IPS DF 6.9 (cell line): ENCODE data around the gene IGSF3.

ENCODE experiments used
- DNase-seq: peaks from one replicate; pipeline ENCODE4 v3.0.0-alpha.2; 2013; ENCODE audit warnings: low read depth, low spot score
- H3K27ac ChIP-seq: one replicate; pipeline ENCODE4 v1.5.1; 2013; ENCODE audit warnings: low read length, control low read depth
- H3K27me3 ChIP-seq: 2 replicates; pipeline ENCODE4 v1.6.1; 2013; ENCODE audit warnings: mild to moderate bottlenecking, low read length; ENCODE audit not compliant: control insufficient read depth, insufficient read depth
- H3K36me3 ChIP-seq: 2 replicates; pipeline ENCODE4 v1.6.1; 2013; ENCODE audit warnings: low read length; ENCODE audit not compliant: control insufficient read depth, insufficient read depth
- H3K4me1 ChIP-seq: 2 replicates; pipeline ENCODE4 v1.6.1; 2013; ENCODE audit warnings: low read length; ENCODE audit not compliant: control insufficient read depth, insufficient read depth
- H3K4me3 ChIP-seq: 2 replicates; pipeline ENCODE4 v1.5.1; 2013; ENCODE audit warnings: mild to moderate bottlenecking, low read length
- H3K9me3 ChIP-seq: 2 replicates; pipeline ENCODE4 v1.6.1; 2013; ENCODE audit warnings: low read length, inconsistent platforms; ENCODE audit not compliant: control insufficient read depth, insufficient read depth
- WGBS: extraction: QIAGEN DNeasy Blood & Tissue Kit; methylation state at CpG from one replicate; pipeline ENCODE4 v1.1.7; 2013; ENCODE audit warnings: mixed read lengths, missing lambda C conversion rate; ENCODE audit not compliant: insufficient read length, insufficient coverage; 5-methylcytosine and 5-hydroxymethylcytosine counted together

IGSF3 gene

DNA sequence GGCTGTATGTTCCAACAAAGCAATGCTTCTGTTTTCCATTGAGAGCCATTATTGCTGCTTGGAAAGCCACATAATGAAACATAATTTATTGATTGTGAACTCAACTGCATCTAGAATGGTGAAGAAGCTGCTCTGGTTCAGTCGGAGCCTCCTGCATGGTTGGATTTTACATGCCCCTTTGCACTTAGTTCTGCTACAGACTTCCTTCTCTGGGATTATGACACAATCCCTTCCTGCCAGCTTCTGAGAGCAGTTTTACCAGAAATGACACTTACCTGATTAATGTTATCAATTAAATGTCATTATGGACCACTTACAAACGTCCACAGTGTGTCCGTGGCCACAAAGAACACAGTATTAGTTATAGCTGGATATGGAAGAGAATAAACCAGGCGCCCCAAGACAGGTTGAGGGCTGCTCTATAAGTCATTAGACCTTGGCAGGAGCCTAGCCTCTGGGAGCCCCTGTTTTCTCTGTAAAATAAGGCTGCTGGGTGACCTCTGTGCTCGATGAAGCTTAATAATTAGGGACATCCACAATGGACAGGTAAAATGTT is 89.7 kb downstream of the IGSF3 start:
- Histone ChIP-seq H3K27me3 (no peaks in the 10 kb centered on the region), H3K9me3 (no peaks in the 10 kb centered on the region), H3K27ac (no peak overlapping the region), H3K4me1 (no peaks in the 10 kb centered on the region), H3K4me3 (no peak overlapping the region), H3K36me3 (0 out of 2 replicates have a peak, but pooled peaks cover 3% of the 10 kb centered on the region)
- WGBS: no CpG with 5 or more reads among the region's 5 CpGs
- DNase-seq: no peak

- Histone ChIP-seq H3K4me3 (no peak overlapping the region), H3K27me3 (no peaks in the 10 kb centered on the region), H3K36me3 (0 out of 2 replicates have a peak, but pooled peaks cover 3% of the 10 kb centered on the region), H3K4me1 (peaks cover 1% of the 10 kb centered on the region; the same call in 1 of the 2 replicates), H3K27ac (no peak overlapping the region), H3K9me3 (no peaks in the 10 kb centered on the region)
- DNase-seq: no peak
- WGBS: no CpG with 5 or more reads among the region's 11 CpGs
Measured at GRCh38 chr1:116574581-116575291, 92.8 kb downstream of the IGSF3 start.

DNA sequence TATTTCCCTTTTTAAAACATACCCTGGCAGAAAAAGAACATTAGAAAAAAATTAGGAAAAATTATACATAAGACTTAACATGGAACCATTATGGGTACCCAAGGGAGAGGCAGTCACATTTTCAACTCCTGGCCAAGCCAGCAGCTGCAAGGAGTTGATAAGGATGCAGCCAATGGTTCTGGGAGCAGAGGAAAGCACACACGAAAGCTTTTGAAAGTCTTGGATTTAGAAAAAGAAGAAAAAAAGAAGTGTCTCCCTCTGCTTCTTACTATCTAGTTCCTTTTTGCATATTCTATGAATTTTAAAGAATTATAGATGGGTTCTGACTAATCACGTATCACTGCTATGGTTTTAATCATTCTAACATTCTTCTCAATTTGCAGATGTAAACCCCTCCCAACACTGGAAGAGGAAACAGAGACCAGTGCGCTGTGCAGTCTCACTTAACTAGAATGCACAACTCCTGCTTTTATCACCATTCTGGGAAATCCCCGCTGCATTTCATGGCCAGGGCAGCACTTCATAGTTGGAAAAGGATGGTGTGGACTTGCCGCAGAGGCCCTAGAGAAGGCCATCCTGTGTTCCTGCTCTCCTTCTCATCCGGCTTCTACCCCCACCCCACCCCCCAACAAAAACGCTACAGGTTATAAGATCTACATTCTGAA is 94.0 kb downstream of the IGSF3 start:
- no peak overlapping the region for H3K4me3 ChIP-seq
- no peaks in the 10 kb centered on the region for H3K27me3 ChIP-seq
- no peak overlapping the region for H3K27ac ChIP-seq
- WGBS: no CpG with 5 or more reads among the region's 7 CpGs
- H3K4me1 ChIP-seq: peaks cover 2% of the 10 kb centered on the region; the same call in 1 of the 2 replicates
- no peaks in the 10 kb centered on the region for H3K36me3 ChIP-seq
- H3K9me3 ChIP-seq: no peaks in the 10 kb centered on the region
- DNase-seq: no peak

- no peaks in the 10 kb centered on the region for H3K9me3 ChIP-seq
- DNase-seq: no peak
- H3K4me3 ChIP-seq: no peak overlapping the region
- H3K4me1 ChIP-seq: peaks cover 2% of the 10 kb centered on the region; the same call in 1 of the 2 replicates
- H3K27me3 ChIP-seq: no peaks in the 10 kb centered on the region
- H3K27ac ChIP-seq: no peak overlapping the region
- H3K36me3 ChIP-seq: no peaks in the 10 kb centered on the region
- no CpG with 5 or more reads among the region's 4 CpGs for whole genome bisulfite sequencing
Measured at GRCh38 chr1:116572771-116573430, 94.6 kb downstream of the IGSF3 start.

- no CpG with 5 or more reads among the region's 2 CpGs for WGBS
- H3K27ac ChIP-seq: no peak overlapping the region
- no peaks in the 10 kb centered on the region for H3K9me3 ChIP-seq
- H3K27me3 ChIP-seq: no peaks in the 10 kb centered on the region
- H3K4me3 ChIP-seq: no peak overlapping the region
- no peaks in the 10 kb centered on the region for H3K36me3 ChIP-seq
- DNase-seq: no peak
- peaks cover 2% of the 10 kb centered on the region; the same call in 1 of the 2 replicates for H3K4me1 ChIP-seq
Measured at GRCh38 chr1:116572099-116572498, 95.4 kb downstream of the IGSF3 start.

- DNase-seq: no peak
- Histone ChIP-seq H3K4me3 (peak overlapping the region; percentile 77; the same call in 1 of the 2 replicates), H3K27me3 (no peaks in the 10 kb centered on the region), H3K9me3 (no peaks in the 10 kb centered on the region), H3K27ac (no peak overlapping the region), H3K36me3 (no peaks in the 10 kb centered on the region), H3K4me1 (peaks cover 2% of the 10 kb centered on the region; the same call in 1 of the 2 replicates)
- WGBS: no CpG with 5 or more reads among the region's 24 CpGs
Measured at GRCh38 chr1:116571215-116571919, 96.2 kb downstream of the IGSF3 start.

DNA sequence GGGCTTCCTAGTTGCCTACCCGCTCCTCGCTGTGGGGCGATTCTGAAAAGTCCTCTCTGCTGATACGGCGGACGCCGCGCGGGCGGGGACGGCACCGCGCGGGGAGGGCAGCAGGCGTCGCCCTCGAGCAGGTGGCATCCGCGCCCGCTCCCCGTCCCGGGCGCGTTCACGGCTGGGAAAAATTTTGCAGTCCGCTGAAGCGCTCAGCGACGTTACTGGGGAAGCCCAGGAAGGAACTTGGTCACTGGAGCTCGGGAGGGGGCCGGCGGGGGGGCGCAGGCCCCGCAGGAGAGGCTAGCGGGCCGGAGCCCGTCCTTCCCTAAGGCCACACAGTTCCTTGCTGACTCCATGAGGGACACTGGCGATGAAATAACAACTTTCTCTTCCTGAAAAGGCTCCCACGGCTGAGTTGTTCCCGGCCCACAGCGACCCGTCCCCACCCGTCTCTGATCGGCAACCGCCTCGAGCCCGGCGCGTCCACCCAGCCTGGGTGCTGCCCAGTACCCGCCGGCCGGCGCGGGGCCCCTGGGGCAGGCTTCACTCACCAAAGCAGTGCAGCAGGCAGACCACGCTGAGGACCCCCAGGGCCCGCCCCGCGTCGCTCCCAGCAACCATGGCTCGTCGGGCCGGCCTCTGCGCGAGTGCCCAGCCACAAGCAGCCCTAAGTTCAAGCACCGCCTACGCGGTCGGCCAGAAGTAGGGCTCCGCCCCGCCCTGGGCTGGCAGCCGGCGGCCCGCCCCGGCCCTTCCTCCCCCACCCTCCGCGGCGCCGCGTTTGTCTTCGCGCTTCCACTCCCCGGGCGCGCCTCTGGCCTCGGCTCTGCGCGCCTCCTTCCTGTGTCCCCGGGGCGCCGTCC is 96.9 kb downstream of the IGSF3 start, which contains the start of gene CD58:
Gene CD58 (minus strand): TSS at position 669 of the 857 bp plus-strand sequence. CDS start 54 bp downstream, at position 615.
- Histone ChIP-seq H3K4me1 (peaks cover 2% of the 10 kb centered on the region; the same call in 1 of the 2 replicates), H3K27me3 (no peaks in the 10 kb centered on the region), H3K27ac (no peak within 1 kb of the TSS), H3K36me3 (no peaks in the 10 kb centered on the region), H3K4me3 (peak within 1 kb of the TSS; percentile 77), H3K9me3 (no peaks in the 10 kb centered on the region)
- no CpG with 5 or more reads among the region's 90 CpGs for WGBS
- DNase-seq: no peak

- no peaks in the 10 kb centered on the region for H3K27me3 ChIP-seq
- no peaks in the 10 kb centered on the region for H3K36me3 ChIP-seq
- peak overlapping the region; percentile 77; the same call in 1 of the 2 replicates for H3K4me3 ChIP-seq
- H3K9me3 ChIP-seq: no peaks in the 10 kb centered on the region
- H3K4me1 ChIP-seq: peaks cover 2% of the 10 kb centered on the region; the same call in 1 of the 2 replicates
- WGBS: no CpG with 5 or more reads among the region's 22 CpGs
- DNase-seq: no peak
- no peak overlapping the region for H3K27ac ChIP-seq
Measured at GRCh38 chr1:116569776-116570357, 97.7 kb downstream of the IGSF3 start.

GRCh38 chr1:116569381-116569670 is 98.2 kb downstream of the IGSF3 start:
- no peak overlapping the region for H3K4me3 ChIP-seq
- H3K36me3 ChIP-seq: no peaks in the 10 kb centered on the region
- no peaks in the 10 kb centered on the region for H3K27me3 ChIP-seq
- peaks cover 2% of the 10 kb centered on the region; the same call in 1 of the 2 replicates for H3K4me1 ChIP-seq
- no peak for DNase-seq
- no peak overlapping the region for H3K27ac ChIP-seq
- H3K9me3 ChIP-seq: no peaks in the 10 kb centered on the region
